H1 (cell line): ENCODE data around the gene CACNA1D. TPM values are rescaled to one million over a fixed set of nuclear protein-coding genes. Genes with fewer than 3 reads are reported as not detected.

Experiments used
- ASH2L ChIP-seq: fragments of 200-600, 300-600 bp; sonication (generic); IDR thresholded peaks from one replicate; pipeline ENCODE4 v1.7.1; 2017; ENCODE audit warnings: low read length
- GTF2F1 ChIP-seq: IDR thresholded peaks from 2 replicates; pipeline ENCODE4 v1.6.1; 2012; ENCODE audit warnings: low read depth, low read length, improper control_type of control experiment, borderline replicate concordance
- MAFK ChIP-seq: IDR thresholded peaks from 2 replicates; pipeline ENCODE4 v1.6.1; 2012; ENCODE audit warnings: low read depth, mild to moderate bottlenecking, improper control_type of control experiment, low read length
- RNF2 ChIP-seq: fragments of 200-900, 300-1000 bp; sonication (generic); IDR thresholded peaks from 2 replicates; pipeline ENCODE4 v1.7.1; 2016; ENCODE audit warnings: borderline replicate concordance, low read depth, mild to moderate bottlenecking, antibody characterized with exemption, low read length; ENCODE audit not compliant: poor library complexity, severe bottlenecking; ENCODE audit errors: missing control alignments
- TEAD4 ChIP-seq: IDR thresholded peaks from 2 replicates; pipeline ENCODE4 v1.6.1; 2012; ENCODE audit warnings: low read depth, low read length, inconsistent platforms, mixed read lengths
- polyA plus RNA-seq, 7 experiments: library from polyadenylated mRNA; depleted of rRNA in 3 of 7; stranded (reverse) in 5 of 7; unstranded in 2 of 7; fragments of >200 nt in 5 of 7; fragments of 200-250 nt in 2 of 7; gene quantifications; 1 replicate in 5 of 7; 2 replicates in 1 of 7; 4 replicates in 1 of 7; pipeline versions ENCODE4 v1.2.1 to v1.2.3, GENCODE V29; 2011 to 2013; ENCODE audit warnings: missing spikeins in 2 of 7, mixed read lengths in 2 of 7
- total RNA-seq: library from RNA; stranded (reverse); fragmentation: NEBNext Ultra II Directional; extraction: Animal tissue kit (Norgen Biotek cat#: 25700); gene quantifications from 2 replicates; pipeline ENCODE4 v1.2.1, GENCODE V29; 2021
- TF ChIP-seq, protein P1 (sequence below): fragments of 300-600 bp; sonication (generic); IDR thresholded peaks from 2 replicates; pipeline ENCODE4 v1.7.1; 2012; ENCODE audit warnings: low read length, moderate library complexity, mild to moderate bottlenecking, inconsistent platforms; ENCODE audit not compliant: insufficient replicate concordance
- TF ChIP-seq, protein P2 (sequence below): IDR thresholded peaks from 2 replicates; pipeline ENCODE4 v1.6.1; 2011; ENCODE audit warnings: low read length, improper control_type of control experiment
- TF ChIP-seq, protein P3 (sequence below): IDR thresholded peaks from 2 replicates; pipeline ENCODE4 v1.6.1; 2012; ENCODE audit warnings: inconsistent platforms

The CACNA1D gene
- total and polyA plus RNA-seq, 2 of the 8 experiments (the other 6 are each of a cell fraction or from before 2014, with no cell fraction given) = 2.0 to 2.9 TPM

DNA sequence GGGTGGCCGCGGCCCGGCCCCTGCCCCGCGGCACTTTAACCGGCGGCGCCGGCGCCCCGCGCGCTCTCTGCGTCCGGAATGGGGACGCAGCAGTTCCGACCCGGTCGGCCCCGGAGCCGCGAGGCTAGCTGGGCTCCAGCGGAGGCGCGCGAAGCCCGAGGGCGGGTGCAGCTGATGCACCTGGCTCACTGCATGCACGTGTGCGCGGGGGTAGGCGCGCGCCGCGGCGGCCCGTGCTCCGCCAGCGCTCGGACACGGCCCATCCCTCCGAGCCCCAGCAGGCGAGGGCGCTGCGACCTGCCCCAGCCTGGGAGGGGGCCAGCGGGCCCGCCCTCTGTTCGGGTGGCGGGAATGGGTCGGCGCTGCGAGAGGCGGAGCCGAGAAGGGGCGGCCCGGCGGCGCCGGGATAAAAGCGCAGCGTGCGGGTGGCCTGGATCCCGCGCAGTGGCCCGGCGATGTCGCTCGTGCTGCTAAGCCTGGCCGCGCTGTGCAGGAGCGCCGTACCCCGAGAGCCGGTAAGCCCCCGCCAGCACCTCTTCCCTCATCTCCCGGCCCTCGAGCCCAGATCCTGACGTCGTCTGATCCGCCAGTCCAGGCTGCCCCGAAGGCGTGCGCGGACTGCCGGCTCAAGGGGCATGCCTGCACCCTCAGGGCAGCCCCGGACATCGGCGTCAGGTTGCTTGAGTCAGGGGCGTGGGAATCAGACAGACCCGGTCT lies 351.9 kb downstream of the CACNA1D start, which contains the start of the genes CHDH and IL17RB (continued):
- TF ChIP-seq, protein P1, sequence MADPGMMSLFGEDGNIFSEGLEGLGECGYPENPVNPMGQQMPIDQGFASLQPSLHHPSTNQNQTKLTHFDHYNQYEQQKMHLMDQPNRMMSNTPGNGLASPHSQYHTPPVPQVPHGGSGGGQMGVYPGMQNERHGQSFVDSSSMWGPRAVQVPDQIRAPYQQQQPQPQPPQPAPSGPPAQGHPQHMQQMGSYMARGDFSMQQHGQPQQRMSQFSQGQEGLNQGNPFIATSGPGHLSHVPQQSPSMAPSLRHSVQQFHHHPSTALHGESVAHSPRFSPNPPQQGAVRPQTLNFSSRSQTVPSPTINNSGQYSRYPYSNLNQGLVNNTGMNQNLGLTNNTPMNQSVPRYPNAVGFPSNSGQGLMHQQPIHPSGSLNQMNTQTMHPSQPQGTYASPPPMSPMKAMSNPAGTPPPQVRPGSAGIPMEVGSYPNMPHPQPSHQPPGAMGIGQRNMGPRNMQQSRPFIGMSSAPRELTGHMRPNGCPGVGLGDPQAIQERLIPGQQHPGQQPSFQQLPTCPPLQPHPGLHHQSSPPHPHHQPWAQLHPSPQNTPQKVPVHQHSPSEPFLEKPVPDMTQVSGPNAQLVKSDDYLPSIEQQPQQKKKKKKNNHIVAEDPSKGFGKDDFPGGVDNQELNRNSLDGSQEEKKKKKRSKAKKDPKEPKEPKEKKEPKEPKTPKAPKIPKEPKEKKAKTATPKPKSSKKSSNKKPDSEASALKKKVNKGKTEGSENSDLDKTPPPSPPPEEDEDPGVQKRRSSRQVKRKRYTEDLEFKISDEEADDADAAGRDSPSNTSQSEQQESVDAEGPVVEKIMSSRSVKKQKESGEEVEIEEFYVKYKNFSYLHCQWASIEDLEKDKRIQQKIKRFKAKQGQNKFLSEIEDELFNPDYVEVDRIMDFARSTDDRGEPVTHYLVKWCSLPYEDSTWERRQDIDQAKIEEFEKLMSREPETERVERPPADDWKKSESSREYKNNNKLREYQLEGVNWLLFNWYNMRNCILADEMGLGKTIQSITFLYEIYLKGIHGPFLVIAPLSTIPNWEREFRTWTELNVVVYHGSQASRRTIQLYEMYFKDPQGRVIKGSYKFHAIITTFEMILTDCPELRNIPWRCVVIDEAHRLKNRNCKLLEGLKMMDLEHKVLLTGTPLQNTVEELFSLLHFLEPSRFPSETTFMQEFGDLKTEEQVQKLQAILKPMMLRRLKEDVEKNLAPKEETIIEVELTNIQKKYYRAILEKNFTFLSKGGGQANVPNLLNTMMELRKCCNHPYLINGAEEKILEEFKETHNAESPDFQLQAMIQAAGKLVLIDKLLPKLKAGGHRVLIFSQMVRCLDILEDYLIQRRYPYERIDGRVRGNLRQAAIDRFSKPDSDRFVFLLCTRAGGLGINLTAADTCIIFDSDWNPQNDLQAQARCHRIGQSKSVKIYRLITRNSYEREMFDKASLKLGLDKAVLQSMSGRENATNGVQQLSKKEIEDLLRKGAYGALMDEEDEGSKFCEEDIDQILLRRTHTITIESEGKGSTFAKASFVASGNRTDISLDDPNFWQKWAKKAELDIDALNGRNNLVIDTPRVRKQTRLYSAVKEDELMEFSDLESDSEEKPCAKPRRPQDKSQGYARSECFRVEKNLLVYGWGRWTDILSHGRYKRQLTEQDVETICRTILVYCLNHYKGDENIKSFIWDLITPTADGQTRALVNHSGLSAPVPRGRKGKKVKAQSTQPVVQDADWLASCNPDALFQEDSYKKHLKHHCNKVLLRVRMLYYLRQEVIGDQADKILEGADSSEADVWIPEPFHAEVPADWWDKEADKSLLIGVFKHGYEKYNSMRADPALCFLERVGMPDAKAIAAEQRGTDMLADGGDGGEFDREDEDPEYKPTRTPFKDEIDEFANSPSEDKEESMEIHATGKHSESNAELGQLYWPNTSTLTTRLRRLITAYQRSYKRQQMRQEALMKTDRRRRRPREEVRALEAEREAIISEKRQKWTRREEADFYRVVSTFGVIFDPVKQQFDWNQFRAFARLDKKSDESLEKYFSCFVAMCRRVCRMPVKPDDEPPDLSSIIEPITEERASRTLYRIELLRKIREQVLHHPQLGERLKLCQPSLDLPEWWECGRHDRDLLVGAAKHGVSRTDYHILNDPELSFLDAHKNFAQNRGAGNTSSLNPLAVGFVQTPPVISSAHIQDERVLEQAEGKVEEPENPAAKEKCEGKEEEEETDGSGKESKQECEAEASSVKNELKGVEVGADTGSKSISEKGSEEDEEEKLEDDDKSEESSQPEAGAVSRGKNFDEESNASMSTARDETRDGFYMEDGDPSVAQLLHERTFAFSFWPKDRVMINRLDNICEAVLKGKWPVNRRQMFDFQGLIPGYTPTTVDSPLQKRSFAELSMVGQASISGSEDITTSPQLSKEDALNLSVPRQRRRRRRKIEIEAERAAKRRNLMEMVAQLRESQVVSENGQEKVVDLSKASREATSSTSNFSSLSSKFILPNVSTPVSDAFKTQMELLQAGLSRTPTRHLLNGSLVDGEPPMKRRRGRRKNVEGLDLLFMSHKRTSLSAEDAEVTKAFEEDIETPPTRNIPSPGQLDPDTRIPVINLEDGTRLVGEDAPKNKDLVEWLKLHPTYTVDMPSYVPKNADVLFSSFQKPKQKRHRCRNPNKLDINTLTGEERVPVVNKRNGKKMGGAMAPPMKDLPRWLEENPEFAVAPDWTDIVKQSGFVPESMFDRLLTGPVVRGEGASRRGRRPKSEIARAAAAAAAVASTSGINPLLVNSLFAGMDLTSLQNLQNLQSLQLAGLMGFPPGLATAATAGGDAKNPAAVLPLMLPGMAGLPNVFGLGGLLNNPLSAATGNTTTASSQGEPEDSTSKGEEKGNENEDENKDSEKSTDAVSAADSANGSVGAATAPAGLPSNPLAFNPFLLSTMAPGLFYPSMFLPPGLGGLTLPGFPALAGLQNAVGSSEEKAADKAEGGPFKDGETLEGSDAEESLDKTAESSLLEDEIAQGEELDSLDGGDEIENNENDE = no peak
- TF ChIP-seq MAFK (no peak), GTF2F1 (no peak), RNF2 (no peak), ASH2L (peak; percentile 64), TEAD4 (no peak)
- TF ChIP-seq, protein P2, sequence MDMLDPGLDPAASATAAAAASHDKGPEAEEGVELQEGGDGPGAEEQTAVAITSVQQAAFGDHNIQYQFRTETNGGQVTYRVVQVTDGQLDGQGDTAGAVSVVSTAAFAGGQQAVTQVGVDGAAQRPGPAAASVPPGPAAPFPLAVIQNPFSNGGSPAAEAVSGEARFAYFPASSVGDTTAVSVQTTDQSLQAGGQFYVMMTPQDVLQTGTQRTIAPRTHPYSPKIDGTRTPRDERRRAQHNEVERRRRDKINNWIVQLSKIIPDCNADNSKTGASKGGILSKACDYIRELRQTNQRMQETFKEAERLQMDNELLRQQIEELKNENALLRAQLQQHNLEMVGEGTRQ = no peak
- TF ChIP-seq, protein P3, sequence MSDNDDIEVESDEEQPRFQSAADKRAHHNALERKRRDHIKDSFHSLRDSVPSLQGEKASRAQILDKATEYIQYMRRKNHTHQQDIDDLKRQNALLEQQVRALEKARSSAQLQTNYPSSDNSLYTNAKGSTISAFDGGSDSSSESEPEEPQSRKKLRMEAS = peak; percentile 90
